ENCODE results near the gene SNX24. TPM values are rescaled to one million over a fixed set of nuclear protein-coding genes. Genes with fewer than 3 reads are reported as not detected.

Gene SNX24
- polyA plus RNA-seq, result 10 to 100 TPM; 29.5 to 49.6 TPM

GRCh38 chr5:122845229-122846050 lies at the start of gene SNX24:
Gene SNX24, plus strand, starts transcription at chr5:122845613. Its CDS starts 21 bp downstream, at chr5:122845634.
- Histone ChIP-seq H3K9me3 (ENCODE audit: control insufficient read depth in 2 of 2, insufficient read depth in 1 of 2, low read depth in 1 of 2, low read length in 1 of 2) (no peaks in the 10 kb centered on the region), H3K27ac (ENCODE audit: low read depth in 2 of 2, low read length in 1 of 2) (peak within 1 kb of the TSS; percentile 93 to 94), H3K36me3 (ENCODE audit: control insufficient read depth in 2 of 2, insufficient read depth in 2 of 2, low read length in 1 of 2) (no peaks in the 10 kb centered on the region), H3K4me1 (ENCODE audit: control insufficient read depth in 2 of 2, insufficient read depth in 2 of 2, low read length in 1 of 2) (peaks cover 0 to 6% of the 10 kb centered on the region in 2 donors), H3K4me3 (ENCODE audit: low read depth in 1 of 2, low read length in 2 of 2) (peak within 1 kb of the TSS; percentile 66 to 84), H3K27me3 (ENCODE audit: control insufficient read depth in 1 of 2, insufficient read depth in 2 of 2, low read length in 2 of 2) (no peaks in the 10 kb centered on the region)
- 0 to 1% methylated on average over 85 to 92 of the region's 92 CpGs for WGBS, 2 donors

GRCh38 chr5:122805481-122805880 lies 39.9 kb upstream of the SNX24 start:
- H3K27me3 ChIP-seq (ENCODE audit: control insufficient read depth in 1 of 2, insufficient read depth in 2 of 2, low read length in 2 of 2), result no peaks in the 10 kb centered on the region
- H3K9me3 ChIP-seq (ENCODE audit: control insufficient read depth in 2 of 2, insufficient read depth in 1 of 2, low read depth in 1 of 2, low read length in 1 of 2), result no peaks in the 10 kb centered on the region
- H3K4me1 ChIP-seq (ENCODE audit: control insufficient read depth in 2 of 2, insufficient read depth in 2 of 2, low read length in 1 of 2), result no peaks in the 10 kb centered on the region
- WGBS, 2 donors, result 90 to 99% methylated on average over 2 of the region's 2 CpGs
- H3K27ac ChIP-seq (ENCODE audit: low read depth in 2 of 2, low read length in 1 of 2), result no peak overlapping the region
- H3K36me3 ChIP-seq (ENCODE audit: control insufficient read depth in 2 of 2, insufficient read depth in 2 of 2, low read length in 1 of 2), result peaks cover 2 to 5% of the 10 kb centered on the region in 2 donors
- H3K4me3 ChIP-seq (ENCODE audit: low read depth in 1 of 2, low read length in 2 of 2), result no peak overlapping the region

- no peak overlapping the region for H3K27ac ChIP-seq (ENCODE audit: low read depth in 2 of 2, low read length in 1 of 2)
- 93 to 97% methylated on average over 2 of the region's 2 CpGs for WGBS, 2 donors
- no peaks in the 10 kb centered on the region for H3K27me3 ChIP-seq (ENCODE audit: control insufficient read depth in 1 of 2, insufficient read depth in 2 of 2, low read length in 2 of 2)
- peaks cover 0 to 2% of the 10 kb centered on the region in 2 donors for H3K36me3 ChIP-seq (ENCODE audit: control insufficient read depth in 2 of 2, insufficient read depth in 2 of 2, low read length in 1 of 2)
- no peaks in the 10 kb centered on the region for H3K9me3 ChIP-seq (ENCODE audit: control insufficient read depth in 2 of 2, insufficient read depth in 1 of 2, low read depth in 1 of 2, low read length in 1 of 2)
- H3K4me1 ChIP-seq (ENCODE audit: control insufficient read depth in 2 of 2, insufficient read depth in 2 of 2, low read length in 1 of 2), result no peaks in the 10 kb centered on the region
- no peak overlapping the region for H3K4me3 ChIP-seq (ENCODE audit: low read depth in 1 of 2, low read length in 2 of 2)
Observed at GRCh38 chr5:122810405-122810804, 35.0 kb upstream of the SNX24 start.

GRCh38 chr5:122815218-122815767 lies 30.1 kb upstream of the SNX24 start:
- no peak overlapping the region for H3K27ac ChIP-seq (ENCODE audit: low read depth in 2 of 2, low read length in 1 of 2)
- WGBS, 2 donors, result 97 to 98% methylated on average over 3 of the region's 3 CpGs
- no peaks in the 10 kb centered on the region for H3K4me1 ChIP-seq (ENCODE audit: control insufficient read depth in 2 of 2, insufficient read depth in 2 of 2, low read length in 1 of 2)

GRCh38 chr5:122816756-122817155 lies 28.7 kb upstream of the SNX24 start:
- H3K36me3 ChIP-seq (ENCODE audit: control insufficient read depth in 2 of 2, insufficient read depth in 2 of 2, low read length in 1 of 2), result peaks cover 0 to 4% of the 10 kb centered on the region in 2 donors
- H3K27ac ChIP-seq (ENCODE audit: low read depth in 2 of 2, low read length in 1 of 2), result no peak overlapping the region
- 81 to 83% methylated on average over 5 of the region's 5 CpGs for WGBS, 2 donors
- no peaks in the 10 kb centered on the region for H3K9me3 ChIP-seq (ENCODE audit: control insufficient read depth in 2 of 2, insufficient read depth in 1 of 2, low read depth in 1 of 2, low read length in 1 of 2)
- no peaks in the 10 kb centered on the region for H3K4me1 ChIP-seq (ENCODE audit: control insufficient read depth in 2 of 2, insufficient read depth in 2 of 2, low read length in 1 of 2)
- no peaks in the 10 kb centered on the region for H3K27me3 ChIP-seq (ENCODE audit: control insufficient read depth in 1 of 2, insufficient read depth in 2 of 2, low read length in 2 of 2)
- H3K4me3 ChIP-seq (ENCODE audit: low read depth in 1 of 2, low read length in 2 of 2), result no peak overlapping the region

More at GRCh38 chr5:122815218-122815767, 30.1 kb upstream of the SNX24 start:
- no peaks in the 10 kb centered on the region for H3K9me3 ChIP-seq (ENCODE audit: control insufficient read depth in 2 of 2, insufficient read depth in 1 of 2, low read depth in 1 of 2, low read length in 1 of 2)
- no peaks in the 10 kb centered on the region for H3K36me3 ChIP-seq (ENCODE audit: control insufficient read depth in 2 of 2, insufficient read depth in 2 of 2, low read length in 1 of 2)
- H3K4me3 ChIP-seq (ENCODE audit: low read depth in 1 of 2, low read length in 2 of 2), result no peak overlapping the region
- no peaks in the 10 kb centered on the region for H3K27me3 ChIP-seq (ENCODE audit: control insufficient read depth in 1 of 2, insufficient read depth in 2 of 2, low read length in 2 of 2)

- WGBS, 2 donors, result 52 to 60% methylated on average over 1 of the region's 1 CpG
Observed at GRCh38 chr5:122831984-122832383, 13.4 kb upstream of the SNX24 start.

GRCh38 chr5:122835681-122836080 lies 9.7 kb upstream of the SNX24 start:
- 88 to 90% methylated on average over 1 of the region's 1 CpG for WGBS, 2 donors
- H3K4me3 ChIP-seq (ENCODE audit: low read depth in 1 of 2, low read length in 2 of 2), result no peak overlapping the region
- no peaks in the 10 kb centered on the region for H3K4me1 ChIP-seq (ENCODE audit: control insufficient read depth in 2 of 2, insufficient read depth in 2 of 2, low read length in 1 of 2)
- H3K27me3 ChIP-seq (ENCODE audit: control insufficient read depth in 1 of 2, insufficient read depth in 2 of 2, low read length in 2 of 2), result no peaks in the 10 kb centered on the region
- H3K27ac ChIP-seq (ENCODE audit: low read depth in 2 of 2, low read length in 1 of 2), result no peak overlapping the region
- no peaks in the 10 kb centered on the region for H3K9me3 ChIP-seq (ENCODE audit: control insufficient read depth in 2 of 2, insufficient read depth in 1 of 2, low read depth in 1 of 2, low read length in 1 of 2)
- H3K36me3 ChIP-seq (ENCODE audit: control insufficient read depth in 2 of 2, insufficient read depth in 2 of 2, low read length in 1 of 2), result no peaks in the 10 kb centered on the region

More at GRCh38 chr5:122831984-122832383, 13.4 kb upstream of the SNX24 start:
- Histone ChIP-seq H3K4me1 (ENCODE audit: control insufficient read depth in 2 of 2, insufficient read depth in 2 of 2, low read length in 1 of 2) (no peaks in the 10 kb centered on the region), H3K27me3 (ENCODE audit: control insufficient read depth in 1 of 2, insufficient read depth in 2 of 2, low read length in 2 of 2) (no peaks in the 10 kb centered on the region), H3K9me3 (ENCODE audit: control insufficient read depth in 2 of 2, insufficient read depth in 1 of 2, low read depth in 1 of 2, low read length in 1 of 2) (no peaks in the 10 kb centered on the region), H3K4me3 (ENCODE audit: low read depth in 1 of 2, low read length in 2 of 2) (no peak overlapping the region), H3K36me3 (ENCODE audit: control insufficient read depth in 2 of 2, insufficient read depth in 2 of 2, low read length in 1 of 2) (no peaks in the 10 kb centered on the region), H3K27ac (ENCODE audit: low read depth in 2 of 2, low read length in 1 of 2) (no peak overlapping the region)

GRCh38 chr5:122836947-122837346 lies 8.5 kb upstream of the SNX24 start:
- Histone ChIP-seq H3K27ac (ENCODE audit: low read depth in 2 of 2, low read length in 1 of 2) (no peak overlapping the region), H3K36me3 (ENCODE audit: control insufficient read depth in 2 of 2, insufficient read depth in 2 of 2, low read length in 1 of 2) (no peaks in the 10 kb centered on the region), H3K4me1 (ENCODE audit: control insufficient read depth in 2 of 2, insufficient read depth in 2 of 2, low read length in 1 of 2) (peaks cover 0 to 2% of the 10 kb centered on the region in 2 donors), H3K9me3 (ENCODE audit: control insufficient read depth in 2 of 2, insufficient read depth in 1 of 2, low read depth in 1 of 2, low read length in 1 of 2) (no peaks in the 10 kb centered on the region), H3K4me3 (ENCODE audit: low read depth in 1 of 2, low read length in 2 of 2) (no peak overlapping the region), H3K27me3 (ENCODE audit: control insufficient read depth in 1 of 2, insufficient read depth in 2 of 2, low read length in 2 of 2) (no peaks in the 10 kb centered on the region)
- WGBS, 2 donors, result 87 to 90% methylated on average over 3 of the region's 3 CpGs

GRCh38 chr5:122839731-122840130 lies 5.7 kb upstream of the SNX24 start:
- Histone ChIP-seq H3K36me3 (ENCODE audit: control insufficient read depth in 2 of 2, insufficient read depth in 2 of 2, low read length in 1 of 2) (no peaks in the 10 kb centered on the region), H3K4me3 (ENCODE audit: low read depth in 1 of 2, low read length in 2 of 2) (no peak overlapping the region), H3K9me3 (ENCODE audit: control insufficient read depth in 2 of 2, insufficient read depth in 1 of 2, low read depth in 1 of 2, low read length in 1 of 2) (no peaks in the 10 kb centered on the region), H3K4me1 (ENCODE audit: control insufficient read depth in 2 of 2, insufficient read depth in 2 of 2, low read length in 1 of 2) (peaks cover 0 to 5% of the 10 kb centered on the region in 2 donors), H3K27me3 (ENCODE audit: control insufficient read depth in 1 of 2, insufficient read depth in 2 of 2, low read length in 2 of 2) (no peaks in the 10 kb centered on the region), H3K27ac (ENCODE audit: low read depth in 2 of 2, low read length in 1 of 2) (no peak overlapping the region)
- WGBS, 2 donors, result 94 to 98% methylated on average over 4 of the region's 4 CpGs

Measured in esophagus (tissue), 2 donors.